B cell (primary cell): ENCODE data around the gene ADAMTSL2. TPM values are rescaled to one million over a fixed set of nuclear protein-coding genes. Genes with fewer than 3 reads are reported as not detected.

Experiments used
- ATAC-seq: fragments of 200-7000 bp; cut with Tn5 transposase; one replicate; pipeline ENCODE4 v1.10.0; 2021; ENCODE audit warnings: low read depth, mild to moderate bottlenecking, moderate number of reproducible peaks, moderate library complexity
- CTCF ChIA-PET: fragments of 350-600 bp; sonication (Branson Sonifier 250); formaldehyde crosslinking; loops from one replicate; lab custom pipeline; 2021; ENCODE audit warnings: antibody characterized with exemption, inconsistent platforms; lab: Charles Lee
- POLR2A ChIA-PET: fragments of 350-600 bp; sonication (Branson Sonifier 250); formaldehyde crosslinking; loops from one replicate; lab custom pipeline; 2021; ENCODE audit warnings: antibody characterized with exemption; lab: Charles Lee
- DNase-seq: peaks from one replicate; pipeline ENCODE4 v3.0.0; 2013
- H2AFZ ChIP-seq: 2 replicates; pipeline ENCODE4 v1.6.1; 2012; ENCODE audit warnings: mild to moderate bottlenecking, low read depth, low read length; ENCODE audit not compliant: insufficient read depth, poor library complexity, severe bottlenecking
- H3K27ac ChIP-seq, 2 donors: 1 replicate in 1 of 2; 2 replicates in 1 of 2; pipeline ENCODE4 v1.5.1; 2012 to 2013; ENCODE audit warnings: low read length in 2 of 2, mild to moderate bottlenecking in 2 of 2, moderate library complexity in 1 of 2
- H3K27me3 ChIP-seq, 4 experiments: fragments of 200-600 bp in 1 of 4; sonication (generic) in 1 of 4; replicated peaks in 1 of 4; 1 replicate in 2 of 4; 2 replicates in 2 of 4; pipeline versions ENCODE4 v1.6.1 to v1.7.0; 2013 to 2016; ENCODE audit warnings: low read length in 3 of 4, mild to moderate bottlenecking in 2 of 4, mixed read lengths in 1 of 4, moderate library complexity in 1 of 4; ENCODE audit not compliant: insufficient read depth in 4 of 4, control insufficient read depth in 3 of 4; ENCODE audit errors: control extremely low read depth in 1 of 4
- H3K36me3 ChIP-seq, 2 experiments: replicated peaks in 1 of 2; 1 replicate in 1 of 2; 2 replicates in 1 of 2; pipeline versions ENCODE4 v1.6.1 to v1.7.1; 2013; ENCODE audit warnings: low read length in 1 of 2; ENCODE audit not compliant: insufficient read depth in 2 of 2, control insufficient read depth in 1 of 2; ENCODE audit errors: control extremely low read depth in 1 of 2, extremely low read depth in 1 of 2
- H3K4me1 ChIP-seq, 2 donors: fragments of 200-600 bp in 1 of 2; sonication (generic) in 1 of 2; 1 replicate in 1 of 2; 2 replicates in 1 of 2; pipeline versions ENCODE4 v1.5.1 to v1.6.1; 2013 to 2017; ENCODE audit warnings: low read length in 2 of 2; ENCODE audit not compliant: control insufficient read depth in 2 of 2, insufficient read depth in 2 of 2
- H3K4me2 ChIP-seq: replicated peaks from 2 replicates; pipeline ENCODE3; 2012; ENCODE audit warnings: mild to moderate bottlenecking, low read depth, low read length; ENCODE audit not compliant: poor library complexity, severe bottlenecking
- H3K4me3 ChIP-seq, 5 experiments: fragments of 200-600 bp in 1 of 5; sonication (generic) in 1 of 5; 1 replicate in 3 of 5; 2 replicates in 2 of 5; pipeline versions ENCODE4 v1.5.1 to v1.7.0; 2011 to 2016; ENCODE audit warnings: low read length in 4 of 5, mild to moderate bottlenecking in 4 of 5, low read depth in 2 of 5, control low read depth in 1 of 5, moderate library complexity in 1 of 5; ENCODE audit not compliant: insufficient read depth in 1 of 5; ENCODE audit errors: control extremely low read depth in 1 of 5, extremely low read depth in 1 of 5
- H3K79me2 ChIP-seq: fragments of 200-600 bp; sonication (generic); one replicate; pipeline ENCODE4 v1.6.0; 2016; ENCODE audit warnings: low read length; ENCODE audit not compliant: control insufficient read depth, insufficient read depth
- H3K9ac ChIP-seq: fragments of 200-600 bp; sonication (generic); 2 replicates; pipeline ENCODE4 v1.6.1; 2017; ENCODE audit warnings: mild to moderate bottlenecking, low read length, moderate library complexity
- H3K9me3 ChIP-seq, 3 donors: one replicate each; pipeline versions ENCODE4 v1.6.1 to v1.7.1; 2013; ENCODE audit warnings: low read length in 2 of 3; ENCODE audit not compliant: control insufficient read depth in 2 of 3, insufficient read depth in 1 of 3; ENCODE audit errors: control extremely low read depth in 1 of 3
- H4K20me1 ChIP-seq: 2 replicates; pipeline ENCODE4 v1.6.0; 2012; ENCODE audit warnings: mild to moderate bottlenecking, low read length; ENCODE audit not compliant: insufficient read depth, control insufficient read depth, poor library complexity, severe bottlenecking
- H3K27ac Mint-ChIP-seq: one replicate; pipeline ENCODE4 v1.8.0; 2021; ENCODE audit warnings: mixed read lengths
- H3K27me3 Mint-ChIP-seq: one replicate; pipeline ENCODE4 v1.8.0; 2021; ENCODE audit warnings: mixed read lengths
- H3K4me1 Mint-ChIP-seq: one replicate; pipeline ENCODE4 v1.8.0; 2021; ENCODE audit warnings: mixed read lengths
- H3K4me3 Mint-ChIP-seq: one replicate; pipeline ENCODE4 v1.8.0; 2021; ENCODE audit warnings: mixed read lengths
- H3K9me3 Mint-ChIP-seq: one replicate; pipeline ENCODE4 v1.8.0; 2022; ENCODE audit warnings: mixed read lengths; ENCODE audit not compliant: insufficient read depth
- EZH2 ChIP-seq: IDR thresholded peaks from 2 replicates; pipeline ENCODE4 v1.6.1; 2012; ENCODE audit warnings: borderline replicate concordance, low read depth, mild to moderate bottlenecking, moderate library complexity, low read length; ENCODE audit not compliant: insufficient read depth, poor library complexity, severe bottlenecking
- WGBS: methylation state at CpG from one replicate; pipeline ENCODE4 v1.1.5; 2013; ENCODE audit warnings: missing lambda C conversion rate; ENCODE audit not compliant: insufficient coverage; 5-methylcytosine and 5-hydroxymethylcytosine counted together
- intact Hi-C: fragments of 100-400 bp; cut with micrococcal nuclease; formaldehyde crosslinking; loops from one replicate; pipeline ENCODE4 v1.10.0; 2022
- polyA plus RNA-seq: library from polyadenylated mRNA; depleted of rRNA; stranded (reverse); fragments of >200 nt; gene quantifications from 2 replicates; pipeline ENCODE4 v1.2.3, GENCODE V29; 2012
- total RNA-seq, 2 donors: library from RNA; stranded (reverse); fragments of 120-200 nt in 1 of 2; gene quantifications; 1 replicate in 1 of 2; 2 replicates in 1 of 2; pipeline versions ENCODE4 v1.2.3 to v1.2.4, GENCODE V29; 2013 to 2022
- TF ChIP-seq, protein P1 (sequence below): fragments of 200-600 bp; IDR thresholded peaks from one replicate; pipeline ENCODE4 v1.8.0; 2022; ENCODE audit warnings: antibody characterized with exemption, mild to moderate bottlenecking

Gene ADAMTSL2
- total and polyA plus RNA-seq, 2 donors (not counting 1 experiment from before 2014, with no cell fraction given): 0.03 TPM; not detected in 1

DNA sequence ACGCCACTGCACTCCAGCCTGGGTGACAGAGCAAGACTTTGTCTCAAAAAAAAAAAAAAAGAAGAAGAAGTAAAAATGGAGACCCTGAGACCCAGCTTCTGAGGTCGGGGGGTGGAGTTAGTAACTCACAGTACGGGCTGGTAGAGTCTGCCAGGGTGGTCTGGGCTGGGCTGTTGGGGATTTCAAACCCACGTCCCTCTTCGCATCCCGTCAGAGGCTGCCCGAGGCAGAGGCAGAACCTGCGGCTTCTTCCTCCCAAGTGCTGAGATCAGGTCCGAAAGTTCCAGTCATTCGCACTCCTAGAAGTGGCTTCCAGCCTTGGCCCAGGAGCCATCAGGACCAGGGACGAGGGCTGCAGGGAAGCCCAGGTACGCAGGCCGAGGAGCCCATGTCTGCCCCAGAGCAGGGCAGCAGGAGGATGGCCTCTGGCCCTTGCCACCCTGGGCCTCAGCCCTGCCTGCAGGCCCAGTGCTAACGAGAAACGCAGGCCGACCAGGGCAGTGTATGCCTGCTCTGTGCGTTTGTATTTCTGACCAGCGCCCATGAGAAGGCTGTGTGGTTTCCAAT is 45.7 kb upstream of the ADAMTSL2 start:
- no peak for ATAC-seq
- Mint-ChIP-seq H3K4me1 (peaks cover 4% of the 10 kb centered on the region), H3K4me3 (no peak overlapping the region), H3K9me3 (no peaks in the 10 kb centered on the region), H3K27me3 (peaks cover 15% of the 10 kb centered on the region), H3K27ac (no peak overlapping the region)
- TF ChIP-seq, protein P1, sequence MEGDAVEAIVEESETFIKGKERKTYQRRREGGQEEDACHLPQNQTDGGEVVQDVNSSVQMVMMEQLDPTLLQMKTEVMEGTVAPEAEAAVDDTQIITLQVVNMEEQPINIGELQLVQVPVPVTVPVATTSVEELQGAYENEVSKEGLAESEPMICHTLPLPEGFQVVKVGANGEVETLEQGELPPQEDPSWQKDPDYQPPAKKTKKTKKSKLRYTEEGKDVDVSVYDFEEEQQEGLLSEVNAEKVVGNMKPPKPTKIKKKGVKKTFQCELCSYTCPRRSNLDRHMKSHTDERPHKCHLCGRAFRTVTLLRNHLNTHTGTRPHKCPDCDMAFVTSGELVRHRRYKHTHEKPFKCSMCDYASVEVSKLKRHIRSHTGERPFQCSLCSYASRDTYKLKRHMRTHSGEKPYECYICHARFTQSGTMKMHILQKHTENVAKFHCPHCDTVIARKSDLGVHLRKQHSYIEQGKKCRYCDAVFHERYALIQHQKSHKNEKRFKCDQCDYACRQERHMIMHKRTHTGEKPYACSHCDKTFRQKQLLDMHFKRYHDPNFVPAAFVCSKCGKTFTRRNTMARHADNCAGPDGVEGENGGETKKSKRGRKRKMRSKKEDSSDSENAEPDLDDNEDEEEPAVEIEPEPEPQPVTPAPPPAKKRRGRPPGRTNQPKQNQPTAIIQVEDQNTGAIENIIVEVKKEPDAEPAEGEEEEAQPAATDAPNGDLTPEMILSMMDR: no peak
- Histone ChIP-seq H3K27ac (no peak overlapping the region), H3K4me1 (peaks cover 5 to 10% of the 10 kb centered on the region in 2 donors), H3K36me3 (no peaks in the 10 kb centered on the region), H3K9me3 (no peaks in the 10 kb centered on the region), H3K27me3 (peaks cover 0 to 10% (median 0%) of the 10 kb centered on the region in 4 experiments), H3K9ac (no peak overlapping the region), H4K20me1 (no peaks in the 10 kb centered on the region), H2AFZ (no peak overlapping the region), H3K4me3 (no peak overlapping the region), H3K4me2 (no peak overlapping the region), H3K79me2 (no peaks in the 10 kb centered on the region)
- 89% methylated on average over 17 of the region's 18 CpGs for WGBS
- ChIA-PET CTCF (interaction anchor here (1.2 to 11.0 kb wide), 2 partner anchors 83 to 304 kb away, joined by 3 to 144 read pairs; no protein-coding TSS in a partner anchor), POLR2A (interaction anchor here (0.6 kb wide), 2 partner anchors 45 to 1732 kb away, joined by 3 to 6 read pairs; no protein-coding TSS in a partner anchor)
- intact Hi-C loops: loop anchor here (5.0 kb wide), 1 partner anchor 466 kb away; no protein-coding TSS in a partner anchor
- DNase-seq: no peak

DNA sequence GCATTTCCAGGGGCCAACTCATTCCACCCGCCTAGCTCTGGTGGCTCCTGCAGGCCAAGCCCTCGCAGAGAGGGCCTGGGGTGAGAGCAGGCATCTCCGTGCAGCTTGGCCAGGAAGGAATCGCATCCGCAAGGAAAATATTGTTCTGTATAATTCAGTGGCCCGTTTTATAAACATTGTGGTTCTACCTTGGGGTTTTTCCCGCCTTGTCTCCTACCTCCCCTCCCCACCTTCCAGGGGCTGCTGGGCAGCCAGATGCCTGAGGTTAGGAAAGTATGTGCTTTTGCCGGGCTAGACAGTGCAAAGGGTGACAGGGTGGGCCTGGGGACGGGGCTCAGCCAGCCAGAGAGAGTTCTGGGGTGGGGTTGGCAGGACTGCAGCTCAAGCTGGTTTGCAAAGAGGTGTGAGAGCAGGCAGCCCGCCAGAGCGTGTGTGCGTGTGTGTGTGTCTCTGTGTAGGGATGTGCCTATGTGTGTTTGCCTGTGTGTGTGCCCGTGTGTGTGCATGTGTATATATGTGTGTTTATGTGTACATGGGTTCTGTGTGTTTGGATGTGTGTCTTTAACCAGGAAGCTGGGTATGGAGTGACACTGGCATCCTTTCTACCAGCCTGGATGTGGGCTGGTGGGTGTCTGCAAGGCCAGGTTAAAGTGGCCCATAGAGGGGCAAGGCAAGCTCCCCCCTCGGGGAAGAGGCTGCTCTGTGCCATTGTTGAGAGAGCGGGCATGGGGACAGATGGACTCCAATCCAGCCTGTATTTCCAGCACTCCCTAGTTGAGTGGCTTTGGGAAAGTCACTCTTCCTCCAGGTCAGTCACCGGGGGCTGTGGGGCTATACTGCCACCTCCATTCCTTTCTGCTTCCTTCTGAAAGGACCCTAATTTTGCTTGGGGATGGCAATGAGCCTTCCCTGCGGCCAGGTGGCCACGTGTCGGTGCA is 45.0 kb upstream of the ADAMTSL2 start:
- Mint-ChIP-seq H3K27ac (no peak overlapping the region), H3K4me1 (peaks cover 4% of the 10 kb centered on the region), H3K27me3 (peaks cover 15% of the 10 kb centered on the region), H3K4me3 (no peak overlapping the region), H3K9me3 (no peaks in the 10 kb centered on the region)
- no peaks in the 10 kb centered on the region for H4K20me1 ChIP-seq
- no peak for ATAC-seq
- no peak overlapping the region for H3K4me3 ChIP-seq
- H3K27me3 ChIP-seq: peaks cover 0 to 10% (median 0%) of the 10 kb centered on the region in 4 experiments
- H3K4me2 ChIP-seq: no peak overlapping the region
- TF ChIP-seq, protein P1: no peak
- TF ChIP-seq EZH2: no peak
- no peaks in the 10 kb centered on the region for H3K79me2 ChIP-seq
- intact Hi-C loops: loop anchor here (5.0 kb wide), 1 partner anchor 467 kb away; no protein-coding TSS in a partner anchor
- peaks cover 5 to 10% of the 10 kb centered on the region in 2 donors for H3K4me1 ChIP-seq
- no peak overlapping the region for H2AFZ ChIP-seq
- H3K27ac ChIP-seq: no peak overlapping the region
- H3K9me3 ChIP-seq: no peaks in the 10 kb centered on the region
- 83% methylated on average over 13 of the region's 19 CpGs for WGBS
- POLR2A ChIA-PET: interaction anchor here (0.6 kb wide), 1 partner anchor 46 kb away, joined by 3 read pairs; no protein-coding TSS in a partner anchor
- CTCF ChIA-PET: interaction anchor here (11.0 kb wide), 1 partner anchor 305 kb away, joined by 144 read pairs; no protein-coding TSS in a partner anchor
- DNase-seq: no peak
- H3K36me3 ChIP-seq: no peaks in the 10 kb centered on the region
- no peak overlapping the region for H3K9ac ChIP-seq
